Measurements from ENCODE around the gene PNPLA7. TPM values are rescaled to one million over a fixed set of nuclear protein-coding genes. Genes with fewer than 3 reads are reported as not detected.

PNPLA7 gene
- total RNA-seq, 1 donor from 2014 or later = 13.5 TPM

DNA sequence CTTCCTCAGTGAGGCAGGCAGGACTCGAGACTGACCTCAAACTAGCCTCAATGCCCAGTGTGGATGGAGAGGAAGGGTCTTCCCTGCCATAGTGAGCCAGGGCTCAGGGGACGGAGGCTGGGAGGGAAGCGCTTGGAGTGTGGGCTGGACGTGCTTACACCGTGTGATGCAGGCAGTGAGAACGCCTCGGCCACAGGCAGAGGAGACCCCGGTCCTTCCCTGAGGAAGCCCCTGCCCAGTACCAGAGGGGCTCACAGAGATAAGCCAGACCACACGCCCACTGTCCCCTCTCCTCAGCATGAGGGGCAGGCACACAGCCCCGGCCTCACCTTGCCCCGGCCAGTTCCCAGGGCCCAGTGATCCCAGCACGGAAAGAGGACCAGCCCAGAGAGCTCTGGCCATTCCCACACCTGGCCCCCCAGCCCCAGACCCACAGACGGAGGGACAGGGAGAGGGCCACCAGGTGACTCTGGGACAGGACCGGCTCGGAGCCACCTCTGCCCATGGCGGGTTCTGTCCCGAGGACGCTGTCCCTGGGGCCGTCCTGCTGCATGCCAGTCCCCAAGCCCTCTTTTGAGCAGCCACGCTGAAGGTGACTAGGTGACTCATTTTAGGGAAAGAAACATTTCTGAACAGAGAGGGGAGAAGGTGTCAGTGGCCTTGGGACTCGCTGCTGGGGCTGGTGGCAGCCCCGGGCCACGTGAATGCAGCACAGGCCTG, 85.0 kb downstream of the PNPLA7 start:
- TF ChIP-seq, protein P1, sequence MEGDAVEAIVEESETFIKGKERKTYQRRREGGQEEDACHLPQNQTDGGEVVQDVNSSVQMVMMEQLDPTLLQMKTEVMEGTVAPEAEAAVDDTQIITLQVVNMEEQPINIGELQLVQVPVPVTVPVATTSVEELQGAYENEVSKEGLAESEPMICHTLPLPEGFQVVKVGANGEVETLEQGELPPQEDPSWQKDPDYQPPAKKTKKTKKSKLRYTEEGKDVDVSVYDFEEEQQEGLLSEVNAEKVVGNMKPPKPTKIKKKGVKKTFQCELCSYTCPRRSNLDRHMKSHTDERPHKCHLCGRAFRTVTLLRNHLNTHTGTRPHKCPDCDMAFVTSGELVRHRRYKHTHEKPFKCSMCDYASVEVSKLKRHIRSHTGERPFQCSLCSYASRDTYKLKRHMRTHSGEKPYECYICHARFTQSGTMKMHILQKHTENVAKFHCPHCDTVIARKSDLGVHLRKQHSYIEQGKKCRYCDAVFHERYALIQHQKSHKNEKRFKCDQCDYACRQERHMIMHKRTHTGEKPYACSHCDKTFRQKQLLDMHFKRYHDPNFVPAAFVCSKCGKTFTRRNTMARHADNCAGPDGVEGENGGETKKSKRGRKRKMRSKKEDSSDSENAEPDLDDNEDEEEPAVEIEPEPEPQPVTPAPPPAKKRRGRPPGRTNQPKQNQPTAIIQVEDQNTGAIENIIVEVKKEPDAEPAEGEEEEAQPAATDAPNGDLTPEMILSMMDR (IDR thresholded peaks at IDR 0.05) = no peak
- DNase-seq (ENCODE audit: low spot score in 2 of 2) = peak in 1 of 2 donors; percentile 61
- intact Hi-C loops (cut with DNase I) = no loop called here

DNA sequence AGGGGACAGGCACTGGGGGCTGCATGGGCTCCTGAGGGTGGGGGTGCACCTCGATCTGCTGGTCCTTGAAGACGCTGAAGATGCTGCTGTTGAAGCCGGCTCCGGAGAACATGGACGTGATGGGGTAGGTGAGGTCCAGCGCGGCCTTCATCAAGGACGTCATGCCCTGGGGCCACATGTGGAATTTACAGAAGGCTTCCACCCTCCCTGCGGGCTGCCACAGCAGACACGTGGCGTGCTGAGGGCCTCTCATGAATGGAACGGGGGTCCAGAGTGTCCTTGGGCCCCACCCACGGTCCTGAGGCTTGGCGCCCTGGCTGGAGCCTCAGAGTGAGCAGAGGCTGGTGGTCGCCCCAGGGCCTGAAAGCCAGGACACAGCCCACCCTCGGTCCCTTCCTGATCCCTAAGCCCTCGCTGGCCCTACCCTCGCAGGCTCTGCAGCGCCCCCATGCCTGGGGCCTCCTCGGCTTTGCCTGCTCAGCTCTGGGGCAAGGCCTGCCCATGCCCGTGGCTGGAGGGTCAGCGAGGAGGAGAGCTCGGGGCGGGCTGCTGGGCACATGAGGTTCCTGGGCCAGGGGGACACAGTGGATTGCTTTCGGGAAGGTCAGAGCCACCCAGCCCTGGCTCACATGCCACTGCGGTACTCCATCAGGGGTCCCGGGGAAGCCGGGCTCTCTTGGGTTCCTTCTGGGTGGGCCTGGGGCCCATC, 85.8 kb downstream of the PNPLA7 start:
- TF ChIP-seq, protein P1 (IDR thresholded peaks at IDR 0.05) = no peak
- H3K36me3 ChIP-seq = no peaks in the 10 kb centered on the region
- no peaks in the 10 kb centered on the region for H3K27me3 ChIP-seq
- no peaks in the 10 kb centered on the region for H3K9me3 ChIP-seq
- no peak overlapping the region for H3K4me3 ChIP-seq
- H3K27ac ChIP-seq = no peak overlapping the region
- intact Hi-C loops (cut with DNase I) = no loop called here
- DNase-seq (ENCODE audit: low spot score in 2 of 2) = peak in 1 of 2 donors; percentile 61
- peaks cover 2 to 3% of the 10 kb centered on the region in 2 donors for H3K4me1 ChIP-seq

More for the DNA sequence above, 85.0 kb downstream of the PNPLA7 start:
- H3K9me3 ChIP-seq = no peaks in the 10 kb centered on the region
- H3K4me1 ChIP-seq = no peaks in the 10 kb centered on the region
- no peaks in the 10 kb centered on the region for H3K27me3 ChIP-seq
- no peak overlapping the region for H3K27ac ChIP-seq
- no peak overlapping the region for H3K4me3 ChIP-seq
- H3K36me3 ChIP-seq = no peaks in the 10 kb centered on the region

DNA sequence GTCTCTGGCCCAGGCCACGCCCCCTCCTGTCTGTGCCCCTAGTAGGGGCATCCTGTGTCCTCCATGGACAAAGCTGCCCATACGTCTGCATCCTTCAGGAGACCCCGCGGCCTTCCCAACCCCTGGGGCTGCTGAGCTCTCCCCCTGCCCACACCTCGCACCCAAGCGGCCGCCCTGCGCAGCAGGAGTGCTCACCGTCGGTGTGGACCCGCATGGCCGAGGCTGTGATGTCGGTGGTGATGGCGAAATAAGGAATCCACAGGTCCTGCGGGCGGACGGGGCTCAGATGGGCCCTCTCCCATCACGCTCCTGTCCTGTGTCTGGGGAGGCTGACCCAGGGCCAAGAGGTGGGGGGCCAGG, 86.3 kb downstream of the PNPLA7 start:
- peaks cover 3 to 4% of the 10 kb centered on the region in 2 donors for H3K4me1 ChIP-seq
- H3K27ac ChIP-seq = no peak overlapping the region
- no peaks in the 10 kb centered on the region for H3K9me3 ChIP-seq
- H3K27me3 ChIP-seq = no peaks in the 10 kb centered on the region
- intact Hi-C loops (cut with DNase I) = no loop called here
- no peak overlapping the region for H3K4me3 ChIP-seq
- H3K36me3 ChIP-seq = no peaks in the 10 kb centered on the region
- TF ChIP-seq, protein P1 (IDR thresholded peaks at IDR 0.05) = no peak
- DNase-seq (ENCODE audit: low spot score in 2 of 2) = no peak

DNA sequence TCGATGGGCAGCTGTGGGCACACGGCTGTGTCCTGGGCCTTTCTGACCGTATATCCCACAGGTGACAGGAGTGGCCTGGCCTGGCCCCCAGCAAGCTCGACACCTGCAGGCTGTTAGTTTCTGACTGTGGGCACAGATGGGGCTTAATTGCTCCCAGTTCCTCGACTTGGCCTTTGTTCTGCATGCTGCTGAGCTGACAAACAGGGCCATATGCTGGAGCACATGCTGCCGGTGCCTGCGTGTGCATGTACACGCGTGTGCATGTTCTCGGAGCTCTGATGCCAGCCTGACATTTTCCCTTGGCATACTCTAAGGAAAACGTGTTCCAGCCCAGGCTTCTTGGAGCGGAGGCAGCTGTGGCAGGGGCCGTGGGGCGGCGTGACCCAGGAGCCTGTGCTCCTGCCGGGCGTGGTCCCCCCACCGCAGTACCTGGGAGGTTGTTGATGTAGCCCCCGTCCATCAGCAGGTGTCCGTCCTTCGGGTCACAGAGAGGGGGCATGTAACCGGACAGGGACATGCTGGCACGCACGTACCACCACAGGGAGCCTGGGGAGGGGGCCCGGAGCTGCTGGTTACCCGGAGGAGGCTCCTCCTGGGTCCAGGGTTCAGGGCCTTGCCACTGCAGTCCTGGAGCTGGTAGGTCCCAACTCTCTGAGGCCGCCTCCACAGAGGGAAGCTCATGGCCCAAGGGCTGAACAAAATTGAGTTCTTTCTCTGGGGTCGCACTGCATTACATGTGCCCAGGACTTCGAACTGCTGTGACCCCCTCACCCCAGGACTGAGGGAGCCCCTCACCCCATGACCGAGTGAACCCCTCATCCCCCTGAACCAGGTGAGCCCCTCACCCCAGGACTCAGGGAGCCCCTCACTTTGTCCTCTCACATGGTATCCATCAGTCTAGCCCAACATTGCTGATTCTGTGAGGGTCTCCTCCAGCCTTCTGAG, 86.9 kb downstream of the PNPLA7 start:
- H3K4me1 ChIP-seq = peaks cover 4 to 5% of the 10 kb centered on the region in 2 donors
- no peaks in the 10 kb centered on the region for H3K36me3 ChIP-seq
- intact Hi-C loops (cut with DNase I) = no loop called here
- no peak for DNase-seq (ENCODE audit: low spot score in 2 of 2)
- H3K9me3 ChIP-seq = no peaks in the 10 kb centered on the region
- no peak overlapping the region for H3K4me3 ChIP-seq
- no peak overlapping the region for H3K27ac ChIP-seq
- no peaks in the 10 kb centered on the region for H3K27me3 ChIP-seq
- TF ChIP-seq, protein P1 (IDR thresholded peaks at IDR 0.05) = no peak

DNA sequence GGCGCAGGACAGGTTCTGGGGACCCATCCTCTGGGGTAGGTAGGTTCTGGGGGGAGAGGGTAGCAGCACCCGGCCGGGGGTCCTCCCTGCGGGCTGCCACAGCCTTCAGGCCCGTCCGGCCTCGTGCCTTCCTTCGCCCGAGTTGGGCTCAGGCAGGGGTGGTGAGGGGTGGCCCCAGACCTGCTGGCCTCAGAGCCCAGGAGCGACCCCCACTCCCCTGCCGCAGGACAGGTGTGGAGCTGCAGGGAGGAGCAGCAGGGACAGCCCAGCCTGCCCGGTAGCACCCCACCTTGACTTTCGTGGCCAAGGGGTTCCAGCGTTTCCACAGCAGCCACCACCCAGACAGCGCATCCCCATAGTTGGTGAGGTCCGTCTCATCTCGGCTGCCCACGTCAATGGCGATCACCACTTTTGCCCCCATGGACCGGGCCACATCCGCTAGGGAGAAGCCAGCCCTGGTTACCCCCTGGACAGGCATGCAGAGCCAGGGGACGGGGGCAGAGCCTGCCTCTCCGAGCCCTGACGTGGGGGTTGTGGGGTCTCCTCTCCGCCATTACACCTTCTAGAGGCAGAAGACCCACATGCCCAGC, 87.7 kb downstream of the PNPLA7 start:
- DNase-seq (ENCODE audit: low spot score in 2 of 2) = peak in 1 of 2 donors; percentile 61
- no peaks in the 10 kb centered on the region for H3K9me3 ChIP-seq
- intact Hi-C loops (cut with DNase I) = no loop called here
- no peaks in the 10 kb centered on the region for H3K36me3 ChIP-seq
- H3K4me3 ChIP-seq = no peak overlapping the region
- TF ChIP-seq, protein P1 (IDR thresholded peaks at IDR 0.05) = no peak
- no peaks in the 10 kb centered on the region for H3K27me3 ChIP-seq
- peaks cover 9 to 11% of the 10 kb centered on the region in 2 donors for H3K4me1 ChIP-seq
- no peak overlapping the region for H3K27ac ChIP-seq

All from ascending aorta (tissue), 2 donors.